Measurements from ENCODE around the gene PARD3B. TPM values are rescaled to one million over a fixed set of nuclear protein-coding genes. Genes with fewer than 3 reads are reported as not detected.

The PARD3B gene
- total RNA-seq, 1 donor from 2014 or later, result not detected

DNA sequence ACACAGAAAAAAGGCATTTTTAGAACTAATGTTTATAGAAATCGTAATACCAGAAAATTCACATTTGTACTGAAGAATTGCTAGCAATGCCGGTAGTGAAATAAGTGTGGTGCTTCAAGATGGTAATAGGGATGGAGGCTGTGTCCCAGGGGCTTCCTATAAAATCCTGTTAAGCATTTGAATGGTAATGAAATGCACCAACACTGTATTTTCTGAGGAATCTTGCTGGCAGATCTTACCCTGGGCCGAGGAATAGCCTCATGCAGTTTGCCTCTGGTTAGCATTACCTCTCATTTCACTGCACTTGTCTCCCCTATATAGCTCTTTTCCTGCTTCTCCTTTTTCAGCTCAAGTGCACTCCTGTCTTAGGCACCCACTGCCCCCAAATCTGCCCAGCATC lies 635.5 kb downstream of the PARD3B start:
- ATAC-seq (ENCODE audit: low read depth) (no peak), DNase-seq (no peak)
- H3K4me3 Mint-ChIP-seq, result no peak overlapping the region
- ChIA-PET CTCF (no interaction called here), POLR2A (no interaction called here)
- TF ChIP-seq, protein P1, sequence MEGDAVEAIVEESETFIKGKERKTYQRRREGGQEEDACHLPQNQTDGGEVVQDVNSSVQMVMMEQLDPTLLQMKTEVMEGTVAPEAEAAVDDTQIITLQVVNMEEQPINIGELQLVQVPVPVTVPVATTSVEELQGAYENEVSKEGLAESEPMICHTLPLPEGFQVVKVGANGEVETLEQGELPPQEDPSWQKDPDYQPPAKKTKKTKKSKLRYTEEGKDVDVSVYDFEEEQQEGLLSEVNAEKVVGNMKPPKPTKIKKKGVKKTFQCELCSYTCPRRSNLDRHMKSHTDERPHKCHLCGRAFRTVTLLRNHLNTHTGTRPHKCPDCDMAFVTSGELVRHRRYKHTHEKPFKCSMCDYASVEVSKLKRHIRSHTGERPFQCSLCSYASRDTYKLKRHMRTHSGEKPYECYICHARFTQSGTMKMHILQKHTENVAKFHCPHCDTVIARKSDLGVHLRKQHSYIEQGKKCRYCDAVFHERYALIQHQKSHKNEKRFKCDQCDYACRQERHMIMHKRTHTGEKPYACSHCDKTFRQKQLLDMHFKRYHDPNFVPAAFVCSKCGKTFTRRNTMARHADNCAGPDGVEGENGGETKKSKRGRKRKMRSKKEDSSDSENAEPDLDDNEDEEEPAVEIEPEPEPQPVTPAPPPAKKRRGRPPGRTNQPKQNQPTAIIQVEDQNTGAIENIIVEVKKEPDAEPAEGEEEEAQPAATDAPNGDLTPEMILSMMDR (IDR thresholded peaks at IDR 0.05), result no peak
- no peaks in the 10 kb centered on the region for H3K9me3 Mint-ChIP-seq
- H3K27me3 Mint-ChIP-seq, result no peaks in the 10 kb centered on the region
- H3K4me1 Mint-ChIP-seq, result no peaks in the 10 kb centered on the region
- H3K36me3 Mint-ChIP-seq (ENCODE audit: low read depth), result no peaks in the 10 kb centered on the region
- no peak overlapping the region for H3K27ac Mint-ChIP-seq
- intact Hi-C loops (cut with micrococcal nuclease), result no loop called here

DNA sequence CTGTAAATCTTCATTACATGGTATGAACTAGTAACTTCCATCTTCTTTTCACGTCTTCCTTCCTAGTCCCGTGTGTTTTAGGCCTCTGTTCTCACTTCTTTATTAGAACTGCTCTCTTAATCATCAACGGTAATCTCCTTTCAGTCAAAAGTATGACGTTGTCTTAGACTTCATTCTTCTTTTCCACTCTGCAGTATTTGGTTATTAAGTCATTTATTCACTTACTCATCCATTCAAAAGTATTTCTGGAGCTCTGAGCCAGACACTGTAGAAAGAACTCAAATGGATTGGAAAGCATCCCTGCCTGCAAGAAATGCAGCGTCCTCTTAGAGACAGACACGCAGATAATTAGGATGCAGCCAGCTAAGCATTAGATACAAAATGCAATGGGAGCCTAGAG lies 642.5 kb downstream of the PARD3B start:
- no peaks in the 10 kb centered on the region for H3K36me3 Mint-ChIP-seq (ENCODE audit: low read depth)
- ChIA-PET CTCF (no interaction called here), POLR2A (no interaction called here)
- DNase-seq, result no peak
- no peaks in the 10 kb centered on the region for H3K9me3 Mint-ChIP-seq
- intact Hi-C loops (cut with micrococcal nuclease), result no loop called here
- ATAC-seq (ENCODE audit: low read depth), result no peak
- H3K27me3 Mint-ChIP-seq, result no peaks in the 10 kb centered on the region
- no peaks in the 10 kb centered on the region for H3K4me1 Mint-ChIP-seq
- no peak overlapping the region for H3K27ac Mint-ChIP-seq
- H3K4me3 Mint-ChIP-seq, result no peak overlapping the region
- TF ChIP-seq, protein P1 (IDR thresholded peaks at IDR 0.05), result no peak

DNA sequence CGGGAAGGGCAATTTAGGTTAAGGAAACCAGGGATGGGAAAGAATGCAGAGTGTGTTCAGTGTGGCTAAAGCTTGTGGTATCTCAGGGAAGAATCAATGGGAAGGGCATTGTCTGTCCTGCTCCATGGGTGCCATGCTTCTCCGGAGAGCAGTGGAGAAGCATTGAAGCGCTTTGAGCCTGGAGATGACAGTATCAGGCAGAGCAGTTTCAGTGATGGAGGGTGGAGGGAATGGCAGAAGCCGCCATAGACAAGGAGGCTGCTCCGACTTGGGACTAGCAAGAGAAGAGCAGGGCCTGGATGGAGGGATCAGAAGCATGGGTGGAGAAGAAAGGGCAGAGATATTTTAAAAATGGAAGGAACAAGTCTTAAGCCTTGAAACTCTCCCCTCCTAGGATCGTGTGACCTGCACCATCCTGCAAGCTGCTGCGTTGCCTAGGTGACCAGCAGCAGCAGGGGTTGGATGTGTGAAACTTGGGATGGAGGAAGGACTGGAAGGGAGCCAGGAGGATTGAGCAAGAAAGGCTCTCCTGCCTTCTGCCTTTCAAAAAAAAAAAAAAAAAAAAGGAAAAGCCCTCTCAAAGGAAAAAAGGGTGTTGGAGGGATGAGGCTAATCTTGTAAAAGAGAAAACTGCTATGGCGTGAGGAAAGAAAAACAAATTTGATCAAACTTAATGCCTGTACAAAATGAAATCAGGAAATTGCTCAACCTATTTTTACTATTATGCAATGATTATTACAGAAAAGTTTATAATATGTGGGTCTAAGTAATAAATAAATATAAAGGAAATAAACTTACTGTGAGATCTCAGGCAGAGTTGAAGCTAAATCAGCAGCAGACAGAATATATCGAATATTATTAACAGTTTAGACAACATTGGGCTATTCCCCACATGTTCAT lies 643.2 kb downstream of the PARD3B start:
- no peaks in the 10 kb centered on the region for H3K9me3 Mint-ChIP-seq
- H3K27ac Mint-ChIP-seq, result no peak overlapping the region
- CTCF ChIA-PET, result no interaction called here
- POLR2A ChIA-PET, result no interaction called here
- H3K4me3 Mint-ChIP-seq, result no peak overlapping the region
- H3K36me3 Mint-ChIP-seq (ENCODE audit: low read depth), result no peaks in the 10 kb centered on the region
- TF ChIP-seq, protein P1 (IDR thresholded peaks at IDR 0.05), result no peak
- H3K27me3 Mint-ChIP-seq, result no peaks in the 10 kb centered on the region
- no peaks in the 10 kb centered on the region for H3K4me1 Mint-ChIP-seq
- intact Hi-C loops (cut with micrococcal nuclease), result no loop called here
- ATAC-seq (ENCODE audit: low read depth) (no peak), DNase-seq (no peak)

DNA sequence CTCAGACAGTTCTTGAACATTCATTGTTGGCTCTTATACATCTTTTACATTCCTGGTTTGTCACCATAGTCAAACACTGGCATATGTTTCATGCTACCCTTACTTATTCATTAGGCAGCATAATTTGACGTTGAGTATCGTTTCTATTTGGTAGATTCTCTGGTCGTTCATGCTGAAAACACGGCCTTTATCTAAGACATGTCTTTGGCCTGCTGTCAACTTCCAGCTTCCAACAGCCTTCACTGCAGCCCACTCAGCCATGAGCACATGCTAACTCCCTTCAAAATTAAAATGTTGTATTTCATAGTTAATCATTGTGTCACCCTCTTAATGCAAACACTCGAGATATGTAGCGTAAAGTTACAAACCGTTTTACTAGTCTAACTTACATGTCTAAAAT lies 644.0 kb downstream of the PARD3B start:
- Mint-ChIP-seq H3K27me3 (no peaks in the 10 kb centered on the region), H3K9me3 (no peaks in the 10 kb centered on the region), H3K27ac (no peak overlapping the region), H3K36me3 (ENCODE audit: low read depth) (no peaks in the 10 kb centered on the region), H3K4me3 (no peak overlapping the region), H3K4me1 (no peaks in the 10 kb centered on the region)
- TF ChIP-seq, protein P1 (IDR thresholded peaks at IDR 0.05), result no peak
- no peak for ATAC-seq (ENCODE audit: low read depth)
- intact Hi-C loops (cut with micrococcal nuclease), result no loop called here
- no peak for DNase-seq
- CTCF ChIA-PET, result no interaction called here
- POLR2A ChIA-PET, result no interaction called here

DNA sequence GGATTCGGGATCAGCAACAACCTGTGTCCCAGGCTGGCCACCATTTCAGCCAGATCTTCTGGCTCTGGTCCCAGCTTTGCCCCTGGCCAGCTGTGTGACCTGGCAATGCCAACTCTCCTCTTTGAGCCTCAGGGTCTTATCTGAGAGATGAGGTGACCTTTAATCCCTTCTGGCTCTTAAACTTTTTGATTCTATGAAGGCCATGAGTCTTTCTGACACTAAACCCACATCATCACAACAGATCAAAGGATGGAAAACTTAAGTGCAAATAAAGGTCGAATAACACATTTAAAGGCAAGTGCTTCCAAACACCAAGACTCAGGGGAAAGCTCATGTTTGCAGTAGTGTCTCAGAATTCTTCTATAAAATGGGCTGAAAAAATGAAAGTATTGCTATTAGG lies 645.3 kb downstream of the PARD3B start:
- no peak overlapping the region for H3K27ac Mint-ChIP-seq
- no peaks in the 10 kb centered on the region for H3K9me3 Mint-ChIP-seq
- ChIA-PET CTCF (no interaction called here), POLR2A (no interaction called here)
- H3K27me3 Mint-ChIP-seq, result no peaks in the 10 kb centered on the region
- H3K36me3 Mint-ChIP-seq (ENCODE audit: low read depth), result no peaks in the 10 kb centered on the region
- no peak for ATAC-seq (ENCODE audit: low read depth)
- TF ChIP-seq, protein P1 (IDR thresholded peaks at IDR 0.05), result no peak
- DNase-seq, result no peak
- H3K4me3 Mint-ChIP-seq, result no peak overlapping the region
- H3K4me1 Mint-ChIP-seq, result no peaks in the 10 kb centered on the region
- intact Hi-C loops (cut with micrococcal nuclease), result no loop called here

Data from activated B cell treated with CpG ODN at 0.5 μM for 24 hours (primary cell).